Neural progenitor cell (in vitro differentiated cells): ENCODE results near the gene SLC6A11. TPM values are rescaled to one million over a fixed set of nuclear protein-coding genes. Genes with fewer than 3 reads are reported as not detected.

Experiments used
- DNase-seq: peaks from one replicate; pipeline ENCODE4 v3.0.0-alpha.2; 2016; ENCODE audit warnings: low spot score
- H2AFZ ChIP-seq: fragments of 200-600 bp; sonication (generic); replicated peaks from 2 replicates; pipeline ENCODE4 v1.6.1; 2016; ENCODE audit warnings: antibody characterized with exemption
- H3F3A ChIP-seq: fragments of 200-600 bp; sonication (generic); 2 replicates; pipeline ENCODE4 v1.6.1; 2016; ENCODE audit warnings: antibody characterized with exemption, low read depth
- H3K27ac ChIP-seq: fragments of 200-600 bp; sonication (generic); 2 replicates; pipeline ENCODE4 v1.5.1; 2016; ENCODE audit warnings: mild to moderate bottlenecking
- H3K27me3 ChIP-seq: fragments of 200-600 bp; sonication (generic); 2 replicates; pipeline ENCODE4 v1.6.1; 2016; ENCODE audit warnings: mild to moderate bottlenecking, moderate library complexity
- H3K36me3 ChIP-seq: fragments of 200-600 bp; sonication (generic); 2 replicates; pipeline ENCODE4 v1.5.1; 2016
- H3K4me1 ChIP-seq: fragments of 200-600 bp; sonication (generic); 2 replicates; pipeline ENCODE4 v1.6.1; 2016; ENCODE audit warnings: mixed run types
- H3K4me2 ChIP-seq: fragments of 200-600 bp; sonication (generic); 2 replicates; pipeline ENCODE4 v1.6.1; 2016
- H3K4me3 ChIP-seq: fragments of 200-600 bp; sonication (generic); 2 replicates; pipeline ENCODE4 v1.5.1; 2016
- H3K79me2 ChIP-seq: fragments of 200-600 bp; sonication (generic); 2 replicates; pipeline ENCODE4 v1.6.1; 2016; ENCODE audit warnings: low read depth
- H3K9ac ChIP-seq: fragments of 200-600 bp; sonication (generic); 2 replicates; pipeline ENCODE4 v1.6.1; 2016
- H3K9me3 ChIP-seq: fragments of 200-600 bp; sonication (generic); 2 replicates; pipeline ENCODE4 v1.5.1; 2016; ENCODE audit warnings: low read depth
- H4K20me1 ChIP-seq: fragments of 200-600 bp; sonication (generic); 2 replicates; pipeline ENCODE4 v1.6.1; 2016; ENCODE audit warnings: low read depth
- H3K27ac Mint-ChIP-seq: 3 replicates; pipeline ENCODE4 v1.8.0; 2021; ENCODE audit warnings: mixed read lengths
- H3K27me3 Mint-ChIP-seq: 2 replicates; pipeline ENCODE4 v1.8.0; 2022; ENCODE audit warnings: low read depth, mild to moderate bottlenecking, inconsistent platforms, moderate library complexity, mixed read lengths; ENCODE audit not compliant: insufficient read depth
- H3K36me3 Mint-ChIP-seq: 3 replicates; pipeline ENCODE4 v1.8.0; 2021; ENCODE audit warnings: mixed read lengths
- H3K4me1 Mint-ChIP-seq: 3 replicates; pipeline ENCODE4 v1.8.0; 2021; ENCODE audit warnings: mixed read lengths
- H3K4me3 Mint-ChIP-seq: 3 replicates; pipeline ENCODE4 v1.8.0; 2021; ENCODE audit warnings: mild to moderate bottlenecking, moderate library complexity, mixed read lengths
- H3K9me3 Mint-ChIP-seq: 3 replicates; pipeline ENCODE4 v1.8.0; 2020; ENCODE audit warnings: mixed read lengths
- EZH2 ChIP-seq: fragments of 200-600 bp; sonication (generic); IDR thresholded peaks from 2 replicates; pipeline ENCODE4 v1.6.1; 2017; ENCODE audit warnings: antibody characterized with exemption, mild to moderate bottlenecking, moderate library complexity
- EZH2phosphoT487 ChIP-seq: fragments of 200-600 bp; sonication (generic); IDR thresholded peaks from 2 replicates; pipeline ENCODE4 v1.6.1; 2017; ENCODE audit warnings: antibody characterized with exemption
- total RNA-seq: library from RNA; depleted of rRNA; stranded (reverse); fragments of >200 nt; gene quantifications from 2 replicates; pipeline ENCODE4 v1.2.3, GENCODE V29; 2015; ENCODE audit warnings: low replicate concordance
- TF ChIP-seq, protein P1 (sequence below): fragments of 200-600 bp; sonication (generic); IDR thresholded peaks from 2 replicates; pipeline ENCODE4 v1.5.1; 2017; ENCODE audit warnings: antibody characterized with exemption, mild to moderate bottlenecking

SLC6A11 gene
- total RNA-seq, 1 donor from 2014 or later, result 0.86 TPM

DNA sequence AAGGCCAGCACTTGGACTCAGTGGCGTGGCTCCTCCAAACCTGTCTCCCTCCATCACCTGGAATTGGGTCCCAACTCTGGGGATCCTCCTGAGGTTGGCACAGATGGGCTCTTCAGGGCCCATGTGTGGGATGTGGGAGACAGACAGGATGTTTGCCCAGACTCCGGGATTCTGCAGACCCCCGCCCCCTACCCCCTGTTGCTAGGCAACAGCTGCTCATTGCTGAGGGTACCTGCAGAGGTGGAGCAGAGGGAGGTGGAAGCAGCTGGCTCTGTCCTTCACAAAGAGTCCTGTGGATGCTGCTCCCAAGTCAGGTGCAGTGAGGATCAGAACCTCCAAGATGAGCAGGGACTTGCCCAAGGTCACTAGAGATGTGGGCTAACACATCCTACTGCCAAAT, 136.5 kb downstream of the SLC6A11 start:
- H3K9me3 ChIP-seq, result no peaks in the 10 kb centered on the region
- H3K4me3 Mint-ChIP-seq, result no peak overlapping the region
- no peaks in the 10 kb centered on the region for H3K36me3 Mint-ChIP-seq
- H3K4me1 Mint-ChIP-seq, result peaks cover 22% of the 10 kb centered on the region
- no peak overlapping the region for H3K27ac ChIP-seq
- TF ChIP-seq, protein P1, sequence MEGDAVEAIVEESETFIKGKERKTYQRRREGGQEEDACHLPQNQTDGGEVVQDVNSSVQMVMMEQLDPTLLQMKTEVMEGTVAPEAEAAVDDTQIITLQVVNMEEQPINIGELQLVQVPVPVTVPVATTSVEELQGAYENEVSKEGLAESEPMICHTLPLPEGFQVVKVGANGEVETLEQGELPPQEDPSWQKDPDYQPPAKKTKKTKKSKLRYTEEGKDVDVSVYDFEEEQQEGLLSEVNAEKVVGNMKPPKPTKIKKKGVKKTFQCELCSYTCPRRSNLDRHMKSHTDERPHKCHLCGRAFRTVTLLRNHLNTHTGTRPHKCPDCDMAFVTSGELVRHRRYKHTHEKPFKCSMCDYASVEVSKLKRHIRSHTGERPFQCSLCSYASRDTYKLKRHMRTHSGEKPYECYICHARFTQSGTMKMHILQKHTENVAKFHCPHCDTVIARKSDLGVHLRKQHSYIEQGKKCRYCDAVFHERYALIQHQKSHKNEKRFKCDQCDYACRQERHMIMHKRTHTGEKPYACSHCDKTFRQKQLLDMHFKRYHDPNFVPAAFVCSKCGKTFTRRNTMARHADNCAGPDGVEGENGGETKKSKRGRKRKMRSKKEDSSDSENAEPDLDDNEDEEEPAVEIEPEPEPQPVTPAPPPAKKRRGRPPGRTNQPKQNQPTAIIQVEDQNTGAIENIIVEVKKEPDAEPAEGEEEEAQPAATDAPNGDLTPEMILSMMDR, result no peak
- TF ChIP-seq EZH2phosphoT487, result no peak
- TF ChIP-seq EZH2, result no peak
- H3K4me2 ChIP-seq, result no peak overlapping the region
- H3K4me1 ChIP-seq, result no peaks in the 10 kb centered on the region
- H3K27me3 Mint-ChIP-seq, result peaks cover 6% of the 10 kb centered on the region
- H3K79me2 ChIP-seq, result no peaks in the 10 kb centered on the region
- H3K9ac ChIP-seq, result no peak overlapping the region
- H3K36me3 ChIP-seq, result no peaks in the 10 kb centered on the region
- no peak for DNase-seq
- H4K20me1 ChIP-seq, result no peaks in the 10 kb centered on the region
- H3K27me3 ChIP-seq, result no peaks in the 10 kb centered on the region
- H3K9me3 Mint-ChIP-seq, result no peaks in the 10 kb centered on the region
- H3F3A ChIP-seq, result no peaks in the 10 kb centered on the region
- H3K4me3 ChIP-seq, result no peak overlapping the region
- H2AFZ ChIP-seq, result no peak overlapping the region
- no peak overlapping the region for H3K27ac Mint-ChIP-seq

DNA sequence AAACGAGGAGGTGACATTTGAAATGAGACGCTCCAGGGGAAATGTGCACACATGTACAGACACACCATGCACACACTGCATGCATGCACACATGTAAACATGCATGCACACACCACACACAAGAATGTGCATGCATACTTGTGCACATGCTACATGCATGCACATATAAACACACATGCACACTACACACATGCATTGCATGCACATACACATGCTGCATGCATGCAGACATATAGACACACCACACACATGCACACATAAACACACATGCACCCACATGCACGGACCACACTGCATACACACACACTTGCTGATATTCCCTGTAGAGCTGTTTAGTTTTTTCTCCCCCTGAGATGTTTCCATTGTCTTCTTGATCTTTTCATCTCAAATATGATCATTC, 138.7 kb downstream of the SLC6A11 start:
- H3K36me3 ChIP-seq, result no peaks in the 10 kb centered on the region
- Mint-ChIP-seq H3K4me3 (no peak overlapping the region), H3K36me3 (no peaks in the 10 kb centered on the region), H3K27ac (peak overlapping the region; percentile 47), H3K27me3 (peaks cover 7% of the 10 kb centered on the region), H3K4me1 (peaks cover 22% of the 10 kb centered on the region), H3K9me3 (no peaks in the 10 kb centered on the region)
- no peaks in the 10 kb centered on the region for H4K20me1 ChIP-seq
- H3K4me2 ChIP-seq, result no peak overlapping the region
- TF ChIP-seq EZH2, result no peak
- TF ChIP-seq, protein P1, result no peak
- no peak for TF ChIP-seq EZH2phosphoT487
- no peaks in the 10 kb centered on the region for H3K79me2 ChIP-seq
- H3K9ac ChIP-seq, result no peak overlapping the region
- H3K27ac ChIP-seq, result no peak overlapping the region
- H3K4me3 ChIP-seq, result no peak overlapping the region
- H3K27me3 ChIP-seq, result no peaks in the 10 kb centered on the region
- no peaks in the 10 kb centered on the region for H3F3A ChIP-seq
- no peak for DNase-seq
- no peaks in the 10 kb centered on the region for H3K9me3 ChIP-seq
- H3K4me1 ChIP-seq, result no peaks in the 10 kb centered on the region
- no peak overlapping the region for H2AFZ ChIP-seq

DNA sequence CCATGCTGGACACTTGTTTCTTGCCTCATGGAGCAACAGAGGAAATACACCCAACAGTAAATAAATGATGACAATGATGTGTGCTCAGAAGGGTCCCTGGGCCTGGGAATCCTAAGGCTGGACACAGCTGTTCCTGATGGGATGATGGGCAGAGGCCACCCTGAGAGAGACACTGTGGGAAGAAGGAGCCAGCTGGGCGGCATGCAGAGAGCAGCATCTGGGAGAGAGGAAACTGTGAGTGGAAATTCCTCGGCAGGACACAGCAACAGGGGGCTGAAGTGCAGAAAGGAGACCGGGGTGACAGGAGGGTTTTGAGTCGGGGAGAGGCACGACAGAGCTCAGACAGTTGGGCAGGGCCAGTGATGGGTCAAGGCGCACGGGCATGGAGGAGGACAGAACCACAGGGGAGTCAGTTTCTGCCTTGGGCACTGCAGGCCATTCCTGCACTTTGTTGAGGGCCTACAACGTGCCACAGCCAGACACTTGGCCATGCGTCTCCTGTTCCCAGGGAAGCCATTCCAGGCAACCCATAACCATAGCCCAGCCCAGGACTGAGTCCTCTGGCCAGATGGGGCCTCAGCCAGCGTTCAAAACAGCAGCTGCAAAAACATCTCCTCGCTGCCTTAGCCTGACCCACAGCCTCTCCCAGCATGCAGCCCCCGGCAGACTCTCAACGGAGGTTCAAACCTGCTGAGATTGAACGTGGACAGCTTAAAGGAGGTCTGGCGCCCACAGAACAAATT, 139.9 kb downstream of the SLC6A11 start:
- TF ChIP-seq EZH2 (no peak), EZH2phosphoT487 (no peak)
- TF ChIP-seq, protein P1, result no peak
- Mint-ChIP-seq H3K27me3 (peaks cover 7% of the 10 kb centered on the region), H3K9me3 (no peaks in the 10 kb centered on the region), H3K4me3 (no peak overlapping the region), H3K27ac (no peak overlapping the region), H3K4me1 (peaks cover 22% of the 10 kb centered on the region), H3K36me3 (no peaks in the 10 kb centered on the region)
- no peak for DNase-seq
- no peaks in the 10 kb centered on the region for H3K9me3 ChIP-seq
- no peaks in the 10 kb centered on the region for H3K36me3 ChIP-seq
- H3K4me2 ChIP-seq, result no peak overlapping the region
- no peaks in the 10 kb centered on the region for H3K79me2 ChIP-seq
- H3K9ac ChIP-seq, result no peak overlapping the region
- H4K20me1 ChIP-seq, result no peaks in the 10 kb centered on the region
- H2AFZ ChIP-seq, result no peak overlapping the region
- H3K27ac ChIP-seq, result no peak overlapping the region
- no peaks in the 10 kb centered on the region for H3K27me3 ChIP-seq
- H3K4me3 ChIP-seq, result no peak overlapping the region
- H3K4me1 ChIP-seq, result no peaks in the 10 kb centered on the region
- H3F3A ChIP-seq, result no peaks in the 10 kb centered on the region
